IPS-18a (cell line): Measurements from ENCODE around the gene CCDC51.
A peak's percentile ranks its signal among the peaks of the same experiment; 100 is the strongest.

Source experiments
- H3K27ac ChIP-seq: one replicate; pipeline ENCODE4 v1.5.1; 2013; ENCODE audit warnings: low read length
- H3K27me3 ChIP-seq: one replicate; pipeline ENCODE4 v1.6.1; 2013; ENCODE audit warnings: mild to moderate bottlenecking, low read length; ENCODE audit not compliant: control insufficient read depth, insufficient read depth
- H3K36me3 ChIP-seq: one replicate; pipeline ENCODE4 v1.6.1; 2013; ENCODE audit warnings: low read depth, low read length; ENCODE audit not compliant: control insufficient read depth
- H3K4me1 ChIP-seq: one replicate; pipeline ENCODE4 v1.6.1; 2013; ENCODE audit warnings: low read depth, low read length; ENCODE audit not compliant: control insufficient read depth
- H3K4me3 ChIP-seq: one replicate; pipeline ENCODE4 v1.5.1; 2013; ENCODE audit warnings: low read length
- H3K9ac ChIP-seq: one replicate; pipeline ENCODE4 v1.6.1; 2013; ENCODE audit warnings: mild to moderate bottlenecking, low read length, moderate library complexity
- H3K9me3 ChIP-seq: one replicate; pipeline ENCODE4 v1.6.1; 2013; ENCODE audit warnings: low read depth, low read length; ENCODE audit not compliant: control insufficient read depth

Gene CCDC51

GRCh38 chr3:48472923-48473616 lies 33.2 kb upstream of the CCDC51 start:
- Histone ChIP-seq H3K9ac (peak overlapping the region; percentile 86), H3K36me3 (peaks cover 19% of the 10 kb centered on the region), H3K9me3 (no peaks in the 10 kb centered on the region), H3K4me3 (peak overlapping the region; percentile 70), H3K27ac (peak overlapping the region; percentile 83), H3K4me1 (peaks cover 15% of the 10 kb centered on the region), H3K27me3 (no peaks in the 10 kb centered on the region)

- H3K9me3 ChIP-seq = no peaks in the 10 kb centered on the region
- H3K4me1 ChIP-seq = peaks cover 15% of the 10 kb centered on the region
- H3K4me3 ChIP-seq = peak overlapping the region; percentile 70
- H3K27me3 ChIP-seq = no peaks in the 10 kb centered on the region
- H3K36me3 ChIP-seq = peaks cover 23% of the 10 kb centered on the region
- peak overlapping the region; percentile 83 for H3K27ac ChIP-seq
- peak overlapping the region; percentile 86 for H3K9ac ChIP-seq
These were observed 32.7 kb upstream of the CCDC51 start for GRCh38 chr3:48472673-48472922.

- H3K27ac ChIP-seq = no peak overlapping the region
- H3K9ac ChIP-seq = no peak overlapping the region
- H3K36me3 ChIP-seq = peaks cover 24% of the 10 kb centered on the region
- H3K4me3 ChIP-seq = no peak overlapping the region
- no peaks in the 10 kb centered on the region for H3K27me3 ChIP-seq
- H3K4me1 ChIP-seq = peaks cover 24% of the 10 kb centered on the region
- no peaks in the 10 kb centered on the region for H3K9me3 ChIP-seq
These were observed 30.4 kb upstream of the CCDC51 start for GRCh38 chr3:48470286-48470685.

GRCh38 chr3:48469046-48469915 lies 29.4 kb upstream of the CCDC51 start:
- Histone ChIP-seq H3K27me3 (no peaks in the 10 kb centered on the region), H3K36me3 (peaks cover 24% of the 10 kb centered on the region), H3K9ac (no peak overlapping the region), H3K4me1 (peaks cover 21% of the 10 kb centered on the region), H3K9me3 (no peaks in the 10 kb centered on the region), H3K27ac (no peak overlapping the region), H3K4me3 (no peak overlapping the region)

- Histone ChIP-seq H3K27me3 (no peaks in the 10 kb centered on the region), H3K27ac (no peak overlapping the region), H3K9ac (no peak overlapping the region), H3K9me3 (no peaks in the 10 kb centered on the region), H3K36me3 (peaks cover 24% of the 10 kb centered on the region), H3K4me1 (peaks cover 19% of the 10 kb centered on the region), H3K4me3 (no peak overlapping the region)
These were observed 28.4 kb upstream of the CCDC51 start for GRCh38 chr3:48468329-48468731.

- Histone ChIP-seq H3K27me3 (no peaks in the 10 kb centered on the region), H3K36me3 (peaks cover 24% of the 10 kb centered on the region), H3K4me1 (peaks cover 17% of the 10 kb centered on the region), H3K9me3 (no peaks in the 10 kb centered on the region), H3K27ac (no peak overlapping the region), H3K9ac (no peak overlapping the region), H3K4me3 (no peak overlapping the region)
These were observed 27.8 kb upstream of the CCDC51 start for GRCh38 chr3:48467473-48468267.

GRCh38 chr3:48467110-48467454 lies 27.2 kb upstream of the CCDC51 start:
- Histone ChIP-seq H3K27ac (no peak overlapping the region), H3K9me3 (no peaks in the 10 kb centered on the region), H3K4me1 (peaks cover 17% of the 10 kb centered on the region), H3K36me3 (peaks cover 24% of the 10 kb centered on the region), H3K9ac (no peak overlapping the region), H3K4me3 (no peak overlapping the region), H3K27me3 (no peaks in the 10 kb centered on the region)

GRCh38 chr3:48466386-48467109 lies 26.6 kb upstream of the CCDC51 start:
- Histone ChIP-seq H3K36me3 (peaks cover 24% of the 10 kb centered on the region), H3K4me3 (peak overlapping the region; percentile 24), H3K9ac (peak overlapping the region; percentile 86), H3K9me3 (no peaks in the 10 kb centered on the region), H3K27me3 (no peaks in the 10 kb centered on the region), H3K27ac (peak overlapping the region; percentile 99), H3K4me1 (peaks cover 17% of the 10 kb centered on the region)

GRCh38 chr3:48465531-48466378 lies 25.8 kb upstream of the CCDC51 start:
- Histone ChIP-seq H3K9me3 (no peaks in the 10 kb centered on the region), H3K4me1 (peaks cover 17% of the 10 kb centered on the region)

GRCh38 chr3:48465237-48465530 lies 25.3 kb upstream of the CCDC51 start:
- no peak overlapping the region for H3K4me3 ChIP-seq

More at GRCh38 chr3:48465531-48466378, 25.8 kb upstream of the CCDC51 start:
- Histone ChIP-seq H3K4me3 (peak overlapping the region; percentile 24), H3K36me3 (peaks cover 32% of the 10 kb centered on the region), H3K9ac (peak overlapping the region; percentile 86), H3K27ac (peak overlapping the region; percentile 99), H3K27me3 (no peaks in the 10 kb centered on the region)

More at GRCh38 chr3:48465237-48465530, 25.3 kb upstream of the CCDC51 start:
- Histone ChIP-seq H3K27me3 (no peaks in the 10 kb centered on the region), H3K9me3 (no peaks in the 10 kb centered on the region), H3K27ac (peak overlapping the region; percentile 99), H3K4me1 (peaks cover 17% of the 10 kb centered on the region), H3K9ac (peak overlapping the region; percentile 86), H3K36me3 (peaks cover 37% of the 10 kb centered on the region)
